ENCODE measurements around the gene CADPS.

The CADPS gene

GRCh38 chr3:62601238-62602070, 273.8 kb downstream of the CADPS start:
- no peak for TF ChIP-seq CTCF (IDR thresholded peaks at IDR 0.05)

- no peak for TF ChIP-seq CTCF (IDR thresholded peaks at IDR 0.05)
These were observed 275.2 kb downstream of the CADPS start for GRCh38 chr3:62600033-62600432.

GRCh38 chr3:62597491-62597890, 277.7 kb downstream of the CADPS start:
- TF ChIP-seq CTCF (IDR thresholded peaks at IDR 0.05): no peak

GRCh38 chr3:62592408-62592807, 282.8 kb downstream of the CADPS start:
- TF ChIP-seq CTCF (IDR thresholded peaks at IDR 0.05): no peak

GRCh38 chr3:62589078-62589477, 286.1 kb downstream of the CADPS start:
- no peak for TF ChIP-seq CTCF (IDR thresholded peaks at IDR 0.05)

- no peak for TF ChIP-seq CTCF (IDR thresholded peaks at IDR 0.05)
These were observed 287.6 kb downstream of the CADPS start for GRCh38 chr3:62587579-62588031.

- no peak for TF ChIP-seq CTCF (IDR thresholded peaks at IDR 0.05)
These were observed 288.0 kb downstream of the CADPS start for GRCh38 chr3:62587169-62587568.
